RWPE1 (cell line): ENCODE results near the gene SLC41A1.

Source experiments
- CTCF ChIA-PET: fragments of 350-600 bp; sonication (Branson Sonifier 250); formaldehyde crosslinking; extraction: SDS; loops from one replicate; lab custom pipeline; 2021; lab: Yijun Ruan, JAX
- POLR2A ChIA-PET: fragments of 400-600 bp; formaldehyde crosslinking; extraction: SDS; loops from one replicate; lab custom pipeline; 2020; ENCODE audit warnings: antibody characterized with exemption; ENCODE audit not compliant: low non-redundant PET; lab: Yijun Ruan, JAX
- DNase-seq: peaks from one replicate; pipeline ENCODE4 v3.0.0; 2012; ENCODE audit warnings: low spot score
- H3K27ac ChIP-seq: fragments of 450-650 bp; 2 replicates; pipeline ENCODE4 v1.5.1; 2017
- CTCF ChIP-seq: fragments of 450-650 bp; conservative IDR thresholded peaks from 2 replicates; pipeline ENCODE4 v1.5.1; 2017; ENCODE audit warnings: low read depth, mild to moderate bottlenecking

The SLC41A1 gene

GRCh38 chr1:205794011-205794730, 18.8 kb downstream of the SLC41A1 start:
- ChIA-PET POLR2A (no interaction called here), CTCF (interaction anchor here (0.6 to 7.3 kb wide), 3 partner anchors 11 to 183 kb away, joined by 3 to 107 read pairs (median 6); no protein-coding TSS in a partner anchor)
- no peak for TF ChIP-seq CTCF
- no peak for DNase-seq
- H3K27ac ChIP-seq: no peak overlapping the region

GRCh38 chr1:205792961-205793673, 19.9 kb downstream of the SLC41A1 start:
- no peak overlapping the region for H3K27ac ChIP-seq
- TF ChIP-seq CTCF: no peak
- POLR2A ChIA-PET: no interaction called here
- CTCF ChIA-PET: interaction anchor here (1.5 to 7.3 kb wide), 6 partner anchors 18 to 313 kb away, joined by 6 to 107 read pairs (median 18); no protein-coding TSS in a partner anchor
- DNase-seq: no peak

GRCh38 chr1:205792481-205792881, 20.5 kb downstream of the SLC41A1 start:
- no peak overlapping the region for H3K27ac ChIP-seq
- POLR2A ChIA-PET: no interaction called here
- no peak for DNase-seq
- no peak for TF ChIP-seq CTCF
- CTCF ChIA-PET: interaction anchor here (0.6 to 7.3 kb wide), 32 partner anchors 9 to 1139 kb away, joined by 3 to 107 read pairs (median 6); partner anchors contain the start of genes NUCKS1 and SLC26A9

GRCh38 chr1:205791568-205792180, 21.3 kb downstream of the SLC41A1 start:
- H3K27ac ChIP-seq: no peak overlapping the region

GRCh38 chr1:205787287-205787916, 25.6 kb downstream of the SLC41A1 start:
- no peak for DNase-seq
- no peak for TF ChIP-seq CTCF
- CTCF ChIA-PET: interaction anchor here (0.6 to 0.9 kb wide), 3 partner anchors 14 to 62 kb away, joined by 3 to 5 read pairs (median 3); no protein-coding TSS in a partner anchor
- H3K27ac ChIP-seq: no peak overlapping the region
- POLR2A ChIA-PET: no interaction called here

More at GRCh38 chr1:205791568-205792180, 21.3 kb downstream of the SLC41A1 start:
- DNase-seq: peak; percentile 88
- ChIA-PET POLR2A (no interaction called here), CTCF (interaction anchor here (0.5 to 7.3 kb wide), 49 partner anchors 8 to 1955 kb away, joined by 3 to 107 read pairs (median 5); partner anchors contain the start of genes NUCKS1 and SLC26A9)
- TF ChIP-seq CTCF: peak; percentile 75

- no peak overlapping the region for H3K27ac ChIP-seq
- no peak for DNase-seq
- POLR2A ChIA-PET: no interaction called here
- CTCF ChIA-PET: interaction anchor here (0.6 kb wide), 1 partner anchor 32 kb away, joined by 3 read pairs; no protein-coding TSS in a partner anchor
- TF ChIP-seq CTCF: no peak
Measured at GRCh38 chr1:205786601-205787000, 26.4 kb downstream of the SLC41A1 start.
